ENCODE results near the gene GRB10.

GRCh38 chr7:50587737-50588136 is 195.0 kb downstream of the GRB10 start:
- no peak for TF ChIP-seq POLR2A (IDR thresholded peaks at IDR 0.05)
- TF ChIP-seq, protein P1, sequence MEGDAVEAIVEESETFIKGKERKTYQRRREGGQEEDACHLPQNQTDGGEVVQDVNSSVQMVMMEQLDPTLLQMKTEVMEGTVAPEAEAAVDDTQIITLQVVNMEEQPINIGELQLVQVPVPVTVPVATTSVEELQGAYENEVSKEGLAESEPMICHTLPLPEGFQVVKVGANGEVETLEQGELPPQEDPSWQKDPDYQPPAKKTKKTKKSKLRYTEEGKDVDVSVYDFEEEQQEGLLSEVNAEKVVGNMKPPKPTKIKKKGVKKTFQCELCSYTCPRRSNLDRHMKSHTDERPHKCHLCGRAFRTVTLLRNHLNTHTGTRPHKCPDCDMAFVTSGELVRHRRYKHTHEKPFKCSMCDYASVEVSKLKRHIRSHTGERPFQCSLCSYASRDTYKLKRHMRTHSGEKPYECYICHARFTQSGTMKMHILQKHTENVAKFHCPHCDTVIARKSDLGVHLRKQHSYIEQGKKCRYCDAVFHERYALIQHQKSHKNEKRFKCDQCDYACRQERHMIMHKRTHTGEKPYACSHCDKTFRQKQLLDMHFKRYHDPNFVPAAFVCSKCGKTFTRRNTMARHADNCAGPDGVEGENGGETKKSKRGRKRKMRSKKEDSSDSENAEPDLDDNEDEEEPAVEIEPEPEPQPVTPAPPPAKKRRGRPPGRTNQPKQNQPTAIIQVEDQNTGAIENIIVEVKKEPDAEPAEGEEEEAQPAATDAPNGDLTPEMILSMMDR (IDR thresholded peaks at IDR 0.05 in 4 of 5, conservative IDR thresholded peaks at IDR 0.05 in 1 of 5): no peak
